GM19035 (cell line): Measurements from ENCODE around the gene ANKRD11.
"Not testable (repeated sequence)": the region's sequence is repeated elsewhere in the genome, so short reads cannot be mapped to it uniquely, and the experiment has no call there.

Experiments
- ATAC-seq: cut with Tn5 transposase; IDR thresholded peaks from one replicate; pipeline ENCODE4 v1.9.1; 2021; ENCODE audit not compliant: unreplicated experiment

The ANKRD11 gene

DNA sequence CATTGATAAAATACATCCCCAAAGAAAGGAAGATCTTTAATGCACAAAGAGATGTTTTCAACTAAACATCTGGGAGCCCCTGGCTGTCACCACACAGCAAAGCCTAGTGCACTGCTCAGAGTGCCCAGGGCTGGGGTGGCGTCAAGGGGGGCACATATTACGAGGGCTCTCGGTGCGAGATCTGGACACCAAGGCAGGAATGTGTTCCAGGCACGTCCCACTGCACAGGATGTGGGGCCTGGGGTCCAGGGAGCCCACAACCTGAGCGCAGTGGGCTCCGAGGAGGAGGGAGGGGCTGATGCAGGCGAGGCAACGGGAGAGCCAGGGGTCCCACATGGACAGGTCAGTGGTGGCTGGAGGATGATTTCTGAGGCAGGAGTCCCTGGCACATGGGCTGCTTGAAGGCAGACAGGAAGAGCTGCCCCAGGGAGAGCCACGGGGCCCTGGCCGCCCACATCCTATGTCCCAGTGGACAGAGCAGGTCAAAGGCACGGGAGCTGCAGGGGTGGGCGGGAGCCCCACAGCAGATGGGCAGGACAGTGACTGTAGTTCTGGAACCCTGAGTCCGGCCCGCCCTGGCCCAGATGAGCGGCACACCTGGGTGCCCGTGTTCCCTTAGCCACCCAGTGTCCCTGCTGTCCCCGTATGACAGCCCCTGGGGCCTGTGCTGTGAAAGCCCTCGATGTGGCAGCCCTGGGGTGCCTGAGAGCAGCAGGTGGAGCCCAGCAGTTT, 216.5 kb downstream of the ANKRD11 start:
- no peak for ATAC-seq

DNA sequence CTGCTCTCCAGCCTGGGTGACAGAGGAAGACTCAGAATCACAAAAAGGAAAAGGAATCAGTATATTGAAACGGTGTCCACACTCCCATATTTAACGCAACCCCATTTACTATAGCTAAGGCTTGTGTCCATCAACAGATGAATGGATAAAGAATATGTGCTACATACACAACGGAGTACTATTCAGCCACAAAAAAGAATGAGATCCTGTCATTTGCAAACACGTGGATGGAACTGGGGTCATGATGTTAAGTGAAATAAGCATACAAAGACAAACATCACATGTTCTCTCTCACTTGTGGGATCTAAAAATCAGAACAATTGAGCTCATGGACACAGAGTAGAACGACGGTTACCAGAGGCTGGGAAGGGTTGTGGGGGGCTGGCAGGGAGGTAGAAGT, 217.7 kb downstream of the ANKRD11 start:
- ATAC-seq = no peak

DNA sequence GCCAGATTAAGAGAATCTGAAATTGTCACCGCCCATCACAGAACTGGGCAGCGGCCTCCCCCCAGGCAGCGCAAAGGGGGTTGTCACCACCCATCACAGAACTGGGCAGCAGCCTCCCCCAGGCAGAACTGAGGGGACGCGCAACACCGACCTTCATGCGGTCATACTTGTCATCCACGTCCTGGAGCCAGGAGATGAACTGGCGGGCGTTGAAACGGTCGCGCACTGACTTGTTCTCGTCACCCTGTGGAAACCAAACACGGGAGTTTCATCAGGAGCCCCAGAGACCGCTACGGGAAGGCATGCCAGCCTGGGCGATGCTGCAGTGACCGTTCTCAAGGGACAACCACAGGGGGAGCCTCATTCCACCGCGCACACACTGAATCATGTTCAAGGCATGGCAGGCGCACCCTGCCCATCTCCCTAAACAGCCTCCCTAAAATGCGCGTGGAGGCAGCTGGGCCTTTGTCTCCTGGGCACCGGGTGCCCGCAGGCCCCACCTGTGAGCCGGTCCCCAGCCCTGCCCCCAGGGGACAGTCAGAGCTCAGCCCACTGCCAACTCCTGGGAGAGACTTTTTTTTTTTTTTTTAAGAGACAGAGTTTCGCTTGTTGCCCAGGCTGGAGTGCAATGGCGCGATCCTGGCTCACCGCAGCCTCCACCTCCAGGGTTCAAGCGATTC, 219.6 kb downstream of the ANKRD11 start:
- no peak for ATAC-seq

DNA sequence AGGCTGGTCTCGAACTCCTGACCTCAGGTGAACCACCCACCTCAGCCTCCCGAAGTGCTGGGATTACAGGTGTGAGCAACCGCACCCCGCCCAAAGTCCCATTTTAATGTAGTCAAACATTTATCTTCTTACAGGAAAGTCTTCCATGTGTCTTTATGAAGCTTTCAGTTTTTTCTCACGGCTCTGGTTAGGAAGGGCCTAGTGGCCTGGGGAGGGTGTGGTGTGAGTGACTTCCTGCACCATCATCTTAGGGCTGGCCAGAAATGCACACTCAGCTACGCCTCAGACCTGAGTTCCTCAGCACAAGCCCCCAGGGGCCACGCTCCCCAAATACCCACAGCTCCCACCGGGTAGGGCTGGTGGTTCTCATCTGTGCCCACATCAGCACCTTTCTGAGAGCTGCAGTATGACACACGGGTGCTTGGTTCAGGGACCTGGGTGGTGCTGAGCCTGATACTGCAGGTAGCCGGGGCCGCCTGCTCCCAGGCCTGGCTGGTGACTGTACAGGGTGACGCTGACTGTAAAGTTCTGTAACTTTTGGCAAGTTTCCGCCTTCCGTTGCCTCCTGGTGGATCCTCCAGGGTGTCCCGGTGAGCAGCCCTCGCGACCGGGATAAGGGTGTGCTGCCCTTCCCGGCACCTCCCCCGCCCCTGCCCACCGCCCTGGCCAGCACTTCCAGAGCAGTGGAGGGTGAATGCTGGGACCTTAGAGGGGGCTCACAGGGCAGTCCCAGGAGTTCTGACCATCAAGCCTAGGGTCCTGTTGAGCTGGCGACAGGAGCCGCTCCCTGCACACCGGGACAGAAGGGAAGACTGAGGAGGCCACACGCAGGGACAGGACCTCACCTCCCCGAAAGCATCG, 220.3 kb downstream of the ANKRD11 start:
- ATAC-seq = no peak

DNA sequence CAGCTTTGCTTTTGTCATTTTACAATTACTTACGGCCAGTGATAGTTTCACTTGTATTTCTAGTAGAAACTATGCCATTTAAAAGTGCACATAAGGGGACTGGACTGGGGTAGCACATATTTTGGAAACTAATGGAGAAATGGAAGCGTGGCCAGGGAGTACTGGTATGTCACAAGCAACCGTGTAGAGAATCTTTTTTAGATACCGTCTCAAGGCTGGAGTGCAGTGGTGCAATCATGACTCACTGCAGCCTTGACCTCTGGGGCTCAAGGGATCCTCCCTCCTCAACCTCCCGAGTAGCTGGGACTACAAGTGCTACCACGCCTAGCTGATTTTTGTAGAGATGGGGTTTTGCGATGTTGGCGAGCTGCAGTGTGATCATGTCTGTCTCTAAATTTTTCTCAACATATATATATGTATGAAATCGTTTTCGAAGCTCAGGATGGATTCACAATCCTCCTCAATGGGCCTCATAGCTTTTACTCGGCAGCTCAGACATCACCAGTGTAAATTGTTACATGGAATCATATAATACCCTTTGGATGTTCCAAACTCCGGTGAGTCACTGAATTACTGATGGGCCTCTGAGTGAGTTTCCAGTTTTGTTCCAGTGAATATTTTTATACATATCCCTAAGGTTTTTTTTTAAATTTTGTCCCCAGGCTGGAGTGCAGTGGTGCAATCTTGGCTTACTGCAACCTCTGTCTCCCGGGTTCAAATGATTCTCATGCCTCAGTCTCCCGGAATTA, 221.2 kb downstream of the ANKRD11 start:
- no peak for ATAC-seq

DNA sequence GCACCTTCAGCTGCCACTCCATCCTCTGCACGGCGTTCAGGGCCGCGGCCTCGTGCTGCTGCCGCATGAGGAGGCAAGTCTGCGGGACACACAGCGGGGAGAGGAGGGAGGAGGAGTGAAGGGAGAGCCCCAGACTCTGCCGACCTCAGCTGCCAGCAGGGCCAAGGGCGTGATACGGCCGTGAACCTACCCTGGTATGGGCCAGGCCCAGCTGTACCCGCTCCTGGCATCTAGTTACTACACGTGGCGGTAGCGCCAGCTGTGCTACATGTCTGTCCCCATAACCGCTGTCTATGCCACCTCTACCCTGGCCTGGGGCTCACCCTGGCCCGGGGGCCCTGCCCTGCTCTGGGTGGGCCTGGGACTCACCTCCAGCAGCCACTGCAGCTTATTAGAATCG, 221.8 kb downstream of the ANKRD11 start:
- ATAC-seq = no peak

DNA sequence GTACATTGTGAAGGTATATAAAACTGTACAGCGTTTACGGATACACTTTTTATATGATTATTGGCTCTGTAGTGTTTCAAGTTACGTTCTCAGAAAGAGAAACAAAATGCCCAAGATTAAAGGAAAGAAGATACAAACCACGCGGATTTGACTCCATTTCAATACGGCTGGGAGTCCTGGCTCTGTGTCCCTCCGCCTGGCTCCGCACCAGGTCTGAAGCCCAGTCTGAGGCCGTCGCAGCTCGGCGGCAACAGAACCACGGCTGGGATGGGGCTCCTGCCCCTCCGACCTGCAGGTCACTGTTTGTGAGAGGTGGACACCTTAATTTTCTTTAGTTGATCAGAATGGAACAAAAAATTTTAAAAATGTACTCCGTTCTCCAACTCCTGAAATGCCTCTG, 222.6 kb downstream of the ANKRD11 start:
- ATAC-seq = not testable (repeated sequence)

DNA sequence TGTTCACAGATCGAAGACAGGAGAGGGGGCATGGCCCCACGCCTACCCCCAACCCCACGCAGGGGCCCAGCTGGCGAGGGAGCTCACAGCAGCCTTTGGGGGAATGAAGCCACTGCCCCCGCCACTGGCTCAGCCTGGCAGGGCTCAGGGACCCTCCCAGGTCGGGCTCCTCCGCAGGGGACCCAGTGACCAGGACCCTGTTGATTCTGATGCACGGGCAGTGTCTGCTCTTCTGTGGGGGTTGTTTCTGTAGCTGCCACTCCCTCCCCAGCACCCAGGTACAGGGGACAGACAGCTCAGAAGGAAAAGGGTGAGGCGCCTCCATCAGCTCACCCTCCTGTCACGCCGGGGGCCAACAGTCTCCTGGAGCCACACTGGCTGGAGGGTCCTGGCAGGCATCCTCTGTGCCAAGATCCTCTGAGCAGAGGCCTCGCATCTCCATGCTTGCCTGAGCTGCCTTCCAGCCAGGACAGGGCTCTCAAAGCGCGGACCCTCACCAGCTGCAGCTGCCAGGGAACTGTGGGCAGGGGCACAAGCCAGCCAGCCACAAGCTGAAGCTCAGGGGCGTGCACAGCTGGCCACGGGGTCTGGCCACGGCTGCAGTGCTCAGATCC, 223.7 kb downstream of the ANKRD11 start:
- no peak for ATAC-seq

DNA sequence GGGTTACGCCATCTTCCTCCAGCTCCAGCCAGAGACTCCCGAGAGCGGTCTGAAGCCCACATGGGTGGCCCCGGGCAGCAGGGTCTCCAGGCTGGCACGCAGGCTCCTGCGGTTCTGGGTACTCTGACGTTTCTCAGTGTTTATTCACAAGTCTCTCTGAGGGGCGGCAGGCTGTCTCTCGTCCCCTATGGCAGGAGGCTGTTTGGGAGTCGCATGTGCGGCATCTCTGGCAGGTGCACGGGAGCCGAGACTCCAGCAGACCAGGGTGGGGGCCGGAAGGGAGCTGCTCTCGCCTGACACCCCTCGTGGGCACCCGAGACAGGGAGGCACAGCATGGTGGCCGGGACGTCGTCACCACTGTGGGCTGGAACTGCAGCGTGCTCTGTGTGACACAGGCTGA, 224.7 kb downstream of the ANKRD11 start:
- no peak for ATAC-seq

DNA sequence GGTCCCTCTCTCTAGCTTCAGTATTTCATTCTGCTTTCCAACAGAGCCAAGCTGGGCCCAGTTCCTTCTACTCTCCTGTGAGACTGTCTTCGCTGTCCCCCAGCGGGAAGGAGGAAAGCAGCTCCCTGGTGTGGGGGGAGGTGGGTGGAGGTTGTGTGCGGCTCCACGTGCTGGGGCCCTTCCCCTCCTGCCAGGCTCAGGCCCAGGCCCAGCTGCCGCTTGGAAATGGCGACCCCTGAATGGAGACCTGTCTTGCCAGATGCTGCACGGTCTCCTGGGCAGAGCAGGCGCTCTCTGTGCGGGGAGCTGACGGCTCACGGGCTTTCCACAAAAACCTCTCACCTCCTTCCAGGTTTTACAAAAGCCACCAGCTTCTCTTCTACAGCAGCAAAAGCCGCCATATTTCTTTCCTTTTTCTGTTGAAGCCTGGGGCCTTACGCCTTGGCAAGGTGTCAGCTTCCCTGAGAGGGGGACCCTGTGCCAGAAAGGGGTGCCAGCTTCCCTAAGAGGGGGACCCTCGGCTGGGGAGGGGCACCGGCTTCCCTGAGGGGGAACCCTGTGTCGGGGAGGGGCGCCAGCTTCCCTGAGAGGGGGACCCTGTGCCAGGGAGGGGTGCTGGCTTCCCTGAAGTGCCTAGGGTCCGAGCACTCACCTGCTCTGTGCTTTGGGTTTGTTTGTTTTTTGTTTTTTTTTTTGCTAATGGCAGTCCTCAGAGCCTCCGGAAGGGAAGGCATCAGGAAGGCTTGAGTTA, 225.4 kb downstream of the ANKRD11 start:
- ATAC-seq = no peak

DNA sequence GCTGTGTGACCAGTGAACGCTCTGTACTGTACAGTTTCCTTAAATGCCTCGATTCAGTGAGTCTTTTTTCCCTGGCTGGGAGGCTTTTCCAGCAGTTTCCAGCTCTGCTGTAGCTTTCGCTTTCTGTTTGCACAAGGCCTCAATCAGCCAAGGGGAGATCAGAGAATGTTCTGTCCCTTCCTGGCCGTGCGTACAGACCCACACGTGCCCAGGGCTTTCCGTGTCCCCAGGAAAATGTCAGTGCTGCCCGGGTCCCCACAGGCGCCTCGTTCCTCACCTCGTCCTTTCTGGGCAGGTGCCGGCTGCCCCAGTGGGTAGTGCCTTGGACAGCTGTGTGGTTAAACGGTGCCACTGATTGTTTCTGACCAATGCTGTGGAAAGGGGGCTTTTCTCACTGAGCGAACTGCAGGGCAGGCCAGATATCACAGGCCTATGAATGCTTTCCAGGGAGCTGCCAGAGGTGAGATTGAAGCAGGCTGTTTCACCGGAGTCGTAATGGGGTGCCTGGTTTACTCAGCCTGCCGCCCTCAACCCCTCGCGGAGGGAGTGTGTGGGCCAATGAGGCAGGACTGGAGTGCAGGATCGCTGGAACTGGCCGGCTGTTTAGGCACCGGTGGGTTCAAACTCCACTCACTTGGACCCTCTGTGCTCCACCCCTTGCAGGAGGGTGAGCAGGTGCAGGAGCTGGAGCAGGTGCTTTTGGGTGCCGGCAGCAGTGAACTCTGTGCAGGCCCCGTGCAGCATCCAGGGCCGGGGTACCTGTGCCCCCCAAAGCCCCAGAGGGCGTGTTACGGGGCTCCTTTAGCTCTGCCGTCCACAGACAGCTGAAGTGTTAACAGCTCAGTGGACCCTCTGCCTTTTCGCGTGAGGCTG, 228.4 kb downstream of the ANKRD11 start:
- no peak for ATAC-seq

DNA sequence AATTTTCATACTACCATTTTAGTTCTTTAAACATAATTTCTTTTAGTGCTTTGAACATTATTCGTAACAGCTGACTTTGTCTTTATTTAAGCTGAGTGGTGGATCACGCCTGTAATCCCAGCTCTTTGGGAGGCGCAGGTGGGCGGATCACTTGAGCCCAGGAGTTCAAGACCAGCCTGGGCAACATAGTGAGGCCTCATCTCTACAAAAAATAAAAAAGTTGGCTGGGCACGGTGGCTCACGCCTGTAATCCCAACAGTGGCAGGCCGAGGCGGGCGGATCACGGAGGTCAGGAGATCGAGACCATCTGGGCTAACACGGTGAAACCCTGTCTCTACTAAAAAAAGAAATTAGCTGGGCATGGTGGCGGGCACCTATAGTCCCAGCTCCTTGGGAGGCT, 230.5 kb downstream of the ANKRD11 start:
- not testable (repeated sequence) for ATAC-seq

DNA sequence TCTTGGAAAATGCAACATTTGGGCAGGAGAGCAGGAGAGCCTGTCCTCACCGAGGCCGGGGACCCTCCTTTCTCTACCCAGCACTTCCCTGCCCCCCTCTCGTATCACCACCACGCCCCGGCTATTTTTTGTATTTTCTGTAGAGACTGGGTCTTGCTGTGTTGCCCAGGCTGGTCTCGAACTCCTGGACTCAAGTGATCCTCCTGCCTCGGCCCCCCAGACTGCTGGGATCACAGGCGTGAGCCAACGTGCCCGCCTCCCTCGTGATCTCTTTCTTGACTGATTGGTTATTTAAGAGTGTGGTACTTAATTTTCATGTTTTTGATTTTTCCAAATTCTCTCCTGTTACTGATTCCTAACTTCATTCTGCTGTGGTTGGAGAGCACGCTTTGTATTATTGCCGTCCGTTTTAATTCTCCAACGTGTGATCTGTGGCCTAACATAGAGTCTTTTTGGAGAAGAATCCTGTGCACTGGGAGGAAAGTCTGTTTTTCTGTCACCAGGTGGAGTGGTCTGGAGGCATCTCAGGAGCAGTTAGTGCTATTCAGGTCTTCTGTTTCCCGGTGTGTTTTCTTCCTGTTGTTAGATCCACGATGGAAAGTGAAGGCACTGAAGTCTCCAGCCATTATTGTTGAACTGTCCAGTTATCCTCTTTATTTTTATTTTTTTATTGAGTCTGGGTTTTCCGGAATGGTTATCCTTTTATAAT, 232.4 kb downstream of the ANKRD11 start:
- ATAC-seq = no peak

DNA sequence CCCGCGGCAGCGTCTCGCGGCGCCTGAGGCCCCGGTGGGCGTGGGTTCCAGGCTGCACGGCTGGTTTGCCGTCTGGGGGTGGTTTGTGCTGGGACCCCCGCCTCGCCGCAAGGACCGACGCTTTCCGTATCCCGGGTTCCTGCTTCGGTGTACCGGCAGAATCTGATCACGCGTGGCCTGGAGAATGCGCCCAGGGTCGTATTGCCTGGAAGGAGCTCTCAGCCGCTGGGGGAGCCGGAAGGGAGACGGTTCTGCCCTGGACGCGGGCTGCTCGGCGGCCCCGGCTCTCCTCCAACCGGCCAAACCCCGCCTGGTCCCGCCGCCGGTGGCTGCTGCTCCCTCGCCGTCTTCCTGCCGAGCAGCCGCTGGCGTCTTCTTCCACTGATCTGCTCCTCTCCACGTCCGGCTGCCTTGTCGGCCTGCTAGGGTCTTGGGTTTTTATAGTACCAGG, 233.1 kb downstream of the ANKRD11 start:
- no peak for ATAC-seq

DNA sequence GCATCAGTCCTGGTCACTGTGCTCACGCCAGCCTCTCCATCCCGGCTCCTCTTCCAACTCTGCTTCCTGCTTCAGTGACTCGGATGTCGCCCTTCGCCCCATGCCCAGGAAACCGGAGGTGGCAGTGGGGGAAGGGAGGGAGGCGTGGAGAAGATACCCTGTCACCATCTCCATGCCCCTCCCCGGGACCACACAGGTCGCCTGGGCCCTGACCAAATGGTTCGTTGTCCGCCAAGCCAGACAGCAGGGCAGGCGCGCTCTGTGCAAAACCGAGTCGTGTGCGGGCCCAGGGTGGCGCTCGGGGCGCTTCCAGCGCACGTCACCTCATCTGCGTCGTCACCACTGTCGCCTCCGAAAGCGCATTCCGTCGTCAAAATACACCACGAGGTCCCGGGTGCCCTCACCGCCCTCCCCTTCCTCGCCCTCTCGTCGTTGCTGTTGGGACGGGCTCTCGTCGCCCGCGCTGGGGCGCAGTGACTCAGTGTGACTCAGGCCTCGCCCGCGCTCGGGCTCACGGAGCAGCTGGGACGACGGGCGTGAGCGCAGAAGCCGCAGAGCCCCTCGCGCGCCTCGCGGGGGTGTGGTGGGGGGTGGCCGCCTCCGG, 233.6 kb downstream of the ANKRD11 start:
- ATAC-seq = no peak

DNA sequence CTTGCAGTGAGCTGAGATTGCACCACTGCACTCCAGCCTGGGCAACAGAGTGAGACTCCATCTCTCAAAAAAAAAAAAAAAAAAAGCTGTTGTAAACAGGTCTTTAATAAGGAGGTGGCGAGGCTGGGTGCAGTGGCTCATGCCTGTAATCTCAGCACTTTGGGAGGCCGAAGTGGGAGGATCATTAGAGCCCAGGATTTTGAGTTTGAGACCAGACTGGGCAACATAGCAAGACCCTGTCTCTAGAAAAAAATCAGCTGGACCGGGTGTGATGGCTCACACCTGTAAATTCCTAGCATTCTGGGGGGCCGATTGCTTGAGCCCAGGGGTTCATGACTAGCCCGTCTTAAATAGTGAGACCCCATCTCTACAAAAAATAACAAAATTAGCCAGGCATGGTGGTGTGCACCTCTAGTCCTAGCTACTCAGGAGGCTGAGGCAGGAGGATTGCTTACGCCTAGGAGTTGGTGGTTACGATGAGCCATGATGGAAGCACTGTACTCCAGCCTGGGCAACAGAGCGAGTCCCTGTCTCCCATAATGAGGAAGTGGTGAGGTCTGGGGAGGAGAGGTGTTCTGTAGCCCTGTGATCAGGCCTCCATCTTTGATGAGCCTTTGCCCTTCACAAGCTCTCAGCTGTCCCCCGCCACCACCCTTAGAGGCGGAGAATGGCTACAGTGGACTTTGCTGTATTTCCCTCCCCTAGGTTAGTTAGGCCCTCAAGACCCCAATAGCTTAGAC, 236.6 kb downstream of the ANKRD11 start:
- ATAC-seq = no peak
